HG03175 (cell line): ENCODE data around the gene PSKH1.

Source experiments
- ATAC-seq: cut with Tn5 transposase; IDR thresholded peaks from one replicate; pipeline ENCODE4 v1.9.1; 2021; ENCODE audit warnings: mild to moderate bottlenecking, moderate library complexity; ENCODE audit not compliant: unreplicated experiment

PSKH1 gene

GRCh38 chr16:67864594-67864993 lies 28.5 kb upstream of the PSKH1 start:
- no peak for ATAC-seq

- no peak for ATAC-seq
These were observed 27.7 kb upstream of the PSKH1 start for GRCh38 chr16:67865318-67865717.

GRCh38 chr16:67868290-67868689 lies 24.8 kb upstream of the PSKH1 start:
- ATAC-seq = no peak

- no peak for ATAC-seq
These were observed 23.4 kb upstream of the PSKH1 start for GRCh38 chr16:67869653-67870052.

- no peak for ATAC-seq
These were observed 21.8 kb upstream of the PSKH1 start for GRCh38 chr16:67871256-67871655.

GRCh38 chr16:67872131-67872630 lies 20.9 kb upstream of the PSKH1 start:
- no peak for ATAC-seq

- peak; percentile 77 for ATAC-seq
These were observed 20.2 kb upstream of the PSKH1 start, which contains the start of gene EDC4 for GRCh38 chr16:67872631-67873434. Gene EDC4 (plus strand): TSS chr16:67873052. CDS start chr16:67873262, 210 bp downstream.

- peak; percentile 8 for ATAC-seq
These were observed 19.4 kb upstream of the PSKH1 start for GRCh38 chr16:67873435-67874370.

GRCh38 chr16:67874372-67874771 lies 18.7 kb upstream of the PSKH1 start:
- ATAC-seq = no peak

- ATAC-seq = no peak
These were observed 16.0 kb upstream of the PSKH1 start for GRCh38 chr16:67877064-67877463.

- ATAC-seq = no peak
These were observed 14.8 kb upstream of the PSKH1 start for GRCh38 chr16:67878232-67878631.

- no peak for ATAC-seq
These were observed 14.2 kb upstream of the PSKH1 start for GRCh38 chr16:67878846-67879245.

GRCh38 chr16:67879462-67879861 lies 13.6 kb upstream of the PSKH1 start:
- no peak for ATAC-seq

- ATAC-seq = no peak
These were observed 13.1 kb upstream of the PSKH1 start for GRCh38 chr16:67879936-67880335.

- ATAC-seq = no peak
These were observed 12.5 kb upstream of the PSKH1 start for GRCh38 chr16:67880584-67880983.

GRCh38 chr16:67881621-67882161 lies 11.4 kb upstream of the PSKH1 start:
- no peak for ATAC-seq

- no peak for ATAC-seq
These were observed 10.5 kb upstream of the PSKH1 start for GRCh38 chr16:67882374-67883145.

GRCh38 chr16:67883146-67883871 lies 9.7 kb upstream of the PSKH1 start:
- ATAC-seq = no peak

GRCh38 chr16:67883872-67884261 lies 9.2 kb upstream of the PSKH1 start:
- ATAC-seq = no peak

- ATAC-seq = no peak
These were observed 8.4 kb upstream of the PSKH1 start, which contains the start of gene NRN1L for GRCh38 chr16:67884684-67885083. Gene NRN1L (plus strand): TSS chr16:67884885. CDS start chr16:67884904, 19 bp downstream.
